ENCODE measurements around the gene CPT1B. TPM values are rescaled to one million over a fixed set of nuclear protein-coding genes. Genes with fewer than 3 reads are reported as not detected.

Gene CPT1B
- total and polyA plus RNA-seq, 2 of the 4 experiments (the other 2 are of a cell fraction): 0.36 to 1.8 TPM

DNA sequence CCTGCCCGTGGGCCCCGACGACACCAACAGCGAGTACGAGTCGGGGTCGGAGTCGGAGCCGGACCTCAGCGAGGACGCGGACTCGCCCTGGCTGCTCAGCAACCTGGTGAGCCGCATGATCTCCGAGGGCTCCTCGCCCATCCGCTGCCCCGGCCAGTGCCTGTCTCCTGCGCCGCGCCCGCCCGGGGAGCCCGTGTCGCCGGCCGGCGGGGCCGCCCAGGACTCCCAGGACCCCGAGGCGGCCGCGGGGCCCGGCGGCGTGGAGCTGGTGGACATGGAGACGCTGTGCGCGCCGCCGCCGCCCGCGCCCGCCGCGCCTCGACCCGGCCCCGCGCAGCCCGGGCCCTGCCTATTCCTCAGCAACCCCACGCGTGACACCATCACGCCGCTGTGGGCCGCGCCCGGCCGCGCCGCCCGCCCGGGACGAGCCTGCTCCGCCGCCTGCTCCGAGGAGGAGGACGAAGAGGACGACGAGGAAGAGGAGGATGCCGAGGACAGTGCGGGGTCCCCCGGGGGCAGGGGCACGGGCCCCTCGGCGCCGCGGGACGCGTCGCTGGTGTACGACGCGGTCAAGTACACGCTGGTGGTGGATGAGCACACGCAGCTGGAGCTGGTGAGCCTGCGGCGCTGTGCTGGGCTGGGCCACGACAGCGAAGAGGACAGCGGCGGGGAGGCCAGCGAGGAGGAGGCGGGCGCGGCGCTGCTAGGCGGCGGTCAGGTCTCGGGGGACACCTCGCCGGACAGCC is 26.2 kb upstream of the CPT1B start:
- Histone ChIP-seq H4K20me1 (ENCODE audit: insufficient read depth, low read length) (peaks cover 10% of the 10 kb centered on the region), H4K8ac (ENCODE audit: low read depth in 2 of 2, low read length in 2 of 2) (no peak overlapping the region), H3K4me2 (ENCODE audit: low read depth, low read length) (no peak overlapping the region), H3K18ac (ENCODE audit: low read depth, low read length) (no peak overlapping the region), H3K23ac (ENCODE audit: low read depth, low read length) (no peak overlapping the region), H3K4ac (ENCODE audit: low read depth, low read length) (no peak overlapping the region), H3K27ac (ENCODE audit: insufficient read depth, low read length) (no peak overlapping the region), H2BK5ac (ENCODE audit: low read depth, low read length, poor library complexity, severe bottlenecking) (no peak overlapping the region), H4K91ac (ENCODE audit: insufficient read depth, low read depth, low read length) (no peak overlapping the region), H2AK5ac (ENCODE audit: low read depth, low read length) (no peak overlapping the region), H3K4me1 (ENCODE audit: control insufficient read depth, insufficient read depth, low read length) (no peaks in the 10 kb centered on the region), H4K5ac (ENCODE audit: low read depth, low read length) (no peak overlapping the region), H2AK9ac (replicated peaks; ENCODE audit: low read depth, low read length, poor library complexity) (no peak overlapping the region), H3K14ac (replicated peaks; ENCODE audit: low read depth, low read length) (no peak overlapping the region), H3K9me3 (ENCODE audit: control insufficient read depth, insufficient read depth, low read length) (0 out of 2 replicates have a peak, but pooled peaks cover 2% of the 10 kb centered on the region), H3K27me3 (ENCODE audit: control insufficient read depth, insufficient read depth, low read length) (peaks cover 73% of the 10 kb centered on the region), H2BK120ac (ENCODE audit: low read depth, low read length) (no peak overlapping the region), H3K4me3 (ENCODE audit: insufficient read depth, low read depth, low read length) (no peak overlapping the region), H2BK15ac (ENCODE audit: low read depth, low read length) (no peak overlapping the region), H3K36me3 (ENCODE audit: control insufficient read depth, insufficient read depth, low read length) (no peaks in the 10 kb centered on the region), H2AFZ (replicated peaks; ENCODE audit: low read length, poor library complexity) (no peak overlapping the region), H3K56ac (ENCODE audit: extremely low read depth, insufficient read depth, low read length) (no peak overlapping the region), H3K79me1 (ENCODE audit: low read depth in 1 of 2, low read length in 2 of 2) (no peaks in the 10 kb centered on the region), H3K9ac (ENCODE audit: low read depth, low read length) (no peak overlapping the region), H3K9me1 (ENCODE audit: insufficient read depth, low read length) (0 out of 2 replicates have a peak, but pooled peaks cover 6% of the 10 kb centered on the region), H2BK20ac (ENCODE audit: low read depth, low read length) (no peak overlapping the region)
- 37% methylated on average over 45 of the region's 103 CpGs; no CpG with 5 or more reads in 1 of the 2 experiments for WGBS, 2 experiments (ENCODE audit: extremely low coverage in 2 of 2, insufficient read length in 1 of 2)
- in situ Hi-C loops (cut with MboI; ENCODE audit: low sequenced_read_pairs) (no loop called here), dilution Hi-C loops (cut with HindIII; ENCODE audit: low sequenced_read_pairs, unreplicated experiment) (no loop called here), intact Hi-C loops (cut with micrococcal nuclease) (no loop called here)
- ATAC-seq (ENCODE audit: low read depth) (no peak), DNase-seq (no peak)
- TF ChIP-seq MXI1 (IDR thresholded peaks at IDR 0.05; ENCODE audit: borderline replicate concordance, low read depth, low read length): no peak
- no peak for TF ChIP-seq MAFK (IDR thresholded peaks at IDR 0.05; ENCODE audit: low read depth, low read length)
- no peak for TF ChIP-seq NFE2L2 (IDR thresholded peaks at IDR 0.05; ENCODE audit: low read depth, low read length)
- TF ChIP-seq RCOR1 (IDR thresholded peaks at IDR 0.05; ENCODE audit: insufficient replicate concordance, low read length): no peak
- TF ChIP-seq, protein P1, sequence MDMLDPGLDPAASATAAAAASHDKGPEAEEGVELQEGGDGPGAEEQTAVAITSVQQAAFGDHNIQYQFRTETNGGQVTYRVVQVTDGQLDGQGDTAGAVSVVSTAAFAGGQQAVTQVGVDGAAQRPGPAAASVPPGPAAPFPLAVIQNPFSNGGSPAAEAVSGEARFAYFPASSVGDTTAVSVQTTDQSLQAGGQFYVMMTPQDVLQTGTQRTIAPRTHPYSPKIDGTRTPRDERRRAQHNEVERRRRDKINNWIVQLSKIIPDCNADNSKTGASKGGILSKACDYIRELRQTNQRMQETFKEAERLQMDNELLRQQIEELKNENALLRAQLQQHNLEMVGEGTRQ (IDR thresholded peaks at IDR 0.05; ENCODE audit: low read depth, low read length): no peak
- TF ChIP-seq CEBPB (IDR thresholded peaks at IDR 0.05; ENCODE audit: low read depth, low read length): no peak
- TF ChIP-seq MAZ (IDR thresholded peaks at IDR 0.05; ENCODE audit: borderline replicate concordance, low read depth, low read length): no peak
- TF ChIP-seq RFX5 (IDR thresholded peaks at IDR 0.05; ENCODE audit: low read depth, low read length): no peak
- TF ChIP-seq, protein P2, sequence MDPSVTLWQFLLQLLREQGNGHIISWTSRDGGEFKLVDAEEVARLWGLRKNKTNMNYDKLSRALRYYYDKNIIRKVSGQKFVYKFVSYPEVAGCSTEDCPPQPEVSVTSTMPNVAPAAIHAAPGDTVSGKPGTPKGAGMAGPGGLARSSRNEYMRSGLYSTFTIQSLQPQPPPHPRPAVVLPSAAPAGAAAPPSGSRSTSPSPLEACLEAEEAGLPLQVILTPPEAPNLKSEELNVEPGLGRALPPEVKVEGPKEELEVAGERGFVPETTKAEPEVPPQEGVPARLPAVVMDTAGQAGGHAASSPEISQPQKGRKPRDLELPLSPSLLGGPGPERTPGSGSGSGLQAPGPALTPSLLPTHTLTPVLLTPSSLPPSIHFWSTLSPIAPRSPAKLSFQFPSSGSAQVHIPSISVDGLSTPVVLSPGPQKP (IDR thresholded peaks at IDR 0.05; ENCODE audit: borderline replicate concordance, low read depth, low read length): no peak
- TF ChIP-seq, protein P3, sequence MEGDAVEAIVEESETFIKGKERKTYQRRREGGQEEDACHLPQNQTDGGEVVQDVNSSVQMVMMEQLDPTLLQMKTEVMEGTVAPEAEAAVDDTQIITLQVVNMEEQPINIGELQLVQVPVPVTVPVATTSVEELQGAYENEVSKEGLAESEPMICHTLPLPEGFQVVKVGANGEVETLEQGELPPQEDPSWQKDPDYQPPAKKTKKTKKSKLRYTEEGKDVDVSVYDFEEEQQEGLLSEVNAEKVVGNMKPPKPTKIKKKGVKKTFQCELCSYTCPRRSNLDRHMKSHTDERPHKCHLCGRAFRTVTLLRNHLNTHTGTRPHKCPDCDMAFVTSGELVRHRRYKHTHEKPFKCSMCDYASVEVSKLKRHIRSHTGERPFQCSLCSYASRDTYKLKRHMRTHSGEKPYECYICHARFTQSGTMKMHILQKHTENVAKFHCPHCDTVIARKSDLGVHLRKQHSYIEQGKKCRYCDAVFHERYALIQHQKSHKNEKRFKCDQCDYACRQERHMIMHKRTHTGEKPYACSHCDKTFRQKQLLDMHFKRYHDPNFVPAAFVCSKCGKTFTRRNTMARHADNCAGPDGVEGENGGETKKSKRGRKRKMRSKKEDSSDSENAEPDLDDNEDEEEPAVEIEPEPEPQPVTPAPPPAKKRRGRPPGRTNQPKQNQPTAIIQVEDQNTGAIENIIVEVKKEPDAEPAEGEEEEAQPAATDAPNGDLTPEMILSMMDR (conservative IDR thresholded peaks at IDR 0.05; ENCODE audit: low read depth, low read length): no peak
- no peak for TF ChIP-seq FOS (IDR thresholded peaks at IDR 0.05; ENCODE audit: low read depth, low read length)
- no peak for TF ChIP-seq RAD21 (IDR thresholded peaks at IDR 0.05; ENCODE audit: low read length)
- no peak for TF ChIP-seq SMC3 (IDR thresholded peaks at IDR 0.05; ENCODE audit: low read depth, low read length)
- no peak for TF ChIP-seq BHLHE40 (IDR thresholded peaks at IDR 0.05; ENCODE audit: low read depth, low read length)
- no peak for TF ChIP-seq POLR2A (IDR thresholded peaks at IDR 0.05; ENCODE audit: low read depth, low read length)
- TF ChIP-seq CHD1 (IDR thresholded peaks at IDR 0.05; ENCODE audit: low read depth, low read length): no peak
- no TSS peak for BruUV-seq (replicated peaks)
- CTCF ChIA-PET: no interaction called here
- POLR2A ChIA-PET (ENCODE audit: unreplicated experiment): no interaction called here

All from IMR-90 (cell line).